Skin epidermis (tissue), 12 donors: Measurements from ENCODE around the gene SH2B3.
A peak's percentile ranks its signal among the peaks of the same experiment; 100 is the strongest.

Experiments
- H3K27ac ChIP-seq, 21 experiments: fragments of 200-600 bp; sonication (generic) in 11 of 21; one replicate each; pipeline ENCODE4 v1.5.0; 2020; ENCODE audit warnings: mild to moderate bottlenecking in 3 of 21, inconsistent platforms in 2 of 21, moderate library complexity in 2 of 21
- H3K4me3 ChIP-seq, 7 experiments: fragments of 200-600 bp; sonication (generic) in 2 of 7; one replicate each; pipeline ENCODE4 v1.5.0; 2020; ENCODE audit warnings: inconsistent platforms in 2 of 7, mild to moderate bottlenecking in 2 of 7, moderate library complexity in 1 of 7

The SH2B3 gene

DNA sequence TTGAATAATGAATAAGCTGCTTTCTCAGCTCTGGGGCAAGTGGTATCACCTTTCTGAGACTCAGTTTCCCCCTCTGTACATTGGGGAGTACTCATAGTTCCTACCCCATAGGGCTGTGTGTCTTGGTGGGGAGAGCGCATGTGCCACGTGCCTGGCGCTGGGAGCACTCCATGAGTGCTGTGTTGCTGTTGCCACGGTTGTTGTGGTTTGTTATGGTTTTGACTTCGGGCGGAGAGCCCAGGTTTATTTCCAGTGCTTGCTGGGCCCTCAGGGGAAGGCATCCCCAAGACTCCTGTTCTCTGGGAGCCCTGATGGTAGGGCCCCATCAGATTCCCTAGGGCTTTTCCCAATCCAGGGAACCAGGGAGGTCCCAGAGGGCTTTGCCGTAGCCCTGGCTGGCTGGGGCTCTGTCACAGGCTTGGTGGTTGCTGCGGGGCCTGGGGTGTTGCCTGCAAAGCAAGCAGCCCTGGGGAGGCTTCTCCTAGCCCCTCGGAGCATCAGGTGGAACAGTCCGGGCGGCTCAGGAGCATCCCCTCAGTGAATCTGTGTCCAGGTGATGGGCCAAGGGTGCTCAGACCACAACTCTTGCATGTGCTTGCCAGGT is 18.6 kb downstream of the SH2B3 start:
- Histone ChIP-seq H3K27ac (no peak overlapping the region), H3K4me3 (no peak overlapping the region)

- Histone ChIP-seq H3K27ac (peak overlapping the region in 7 of 21 experiments; percentile 4 to 66 (median 38)), H3K4me3 (no peak overlapping the region)
Observed at GRCh38 chr12:111424793-111425251, 19.1 kb downstream of the SH2B3 start.

DNA sequence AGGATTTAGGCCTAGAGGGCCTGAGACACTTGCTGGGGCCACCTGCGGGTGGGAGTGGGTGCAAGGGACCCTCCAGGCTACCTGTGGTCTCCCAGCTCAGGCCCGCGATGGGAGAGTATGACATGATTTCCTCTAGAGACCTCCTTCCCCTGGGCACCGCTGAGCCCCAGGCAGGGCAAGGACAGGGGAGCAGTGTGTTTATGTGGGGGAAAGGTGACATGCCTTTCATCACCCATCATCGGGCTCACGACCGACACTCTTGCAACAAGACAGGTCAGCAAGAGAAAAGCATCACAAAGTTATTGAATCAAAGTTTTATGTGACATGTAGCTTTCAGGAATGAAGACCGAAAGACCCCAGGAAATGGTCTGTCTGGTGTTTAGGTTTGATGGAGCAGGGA is 19.9 kb downstream of the SH2B3 start:
- no peak overlapping the region for H3K4me3 ChIP-seq
- H3K27ac ChIP-seq = peak overlapping the region in 10 of 21 experiments; percentile 4 to 66 (median 36)

GRCh38 chr12:111426344-111427185 is 20.8 kb downstream of the SH2B3 start:
- H3K4me3 ChIP-seq = no peak overlapping the region
- H3K27ac ChIP-seq = peak overlapping the region in 9 of 21 experiments; percentile 3 to 66 (median 29)

- H3K27ac ChIP-seq = peak overlapping the region in 17 of 21 experiments; percentile 9 to 88 (median 66)
Observed at GRCh38 chr12:111427417-111428074, 21.8 kb downstream of the SH2B3 start.

GRCh38 chr12:111428081-111428727 is 22.5 kb downstream of the SH2B3 start:
- H3K27ac ChIP-seq = peak overlapping the region in 20 of 21 experiments; percentile 9 to 88 (median 60)
- no peak overlapping the region for H3K4me3 ChIP-seq

More at GRCh38 chr12:111427417-111428074, 21.8 kb downstream of the SH2B3 start:
- H3K4me3 ChIP-seq = no peak overlapping the region

DNA sequence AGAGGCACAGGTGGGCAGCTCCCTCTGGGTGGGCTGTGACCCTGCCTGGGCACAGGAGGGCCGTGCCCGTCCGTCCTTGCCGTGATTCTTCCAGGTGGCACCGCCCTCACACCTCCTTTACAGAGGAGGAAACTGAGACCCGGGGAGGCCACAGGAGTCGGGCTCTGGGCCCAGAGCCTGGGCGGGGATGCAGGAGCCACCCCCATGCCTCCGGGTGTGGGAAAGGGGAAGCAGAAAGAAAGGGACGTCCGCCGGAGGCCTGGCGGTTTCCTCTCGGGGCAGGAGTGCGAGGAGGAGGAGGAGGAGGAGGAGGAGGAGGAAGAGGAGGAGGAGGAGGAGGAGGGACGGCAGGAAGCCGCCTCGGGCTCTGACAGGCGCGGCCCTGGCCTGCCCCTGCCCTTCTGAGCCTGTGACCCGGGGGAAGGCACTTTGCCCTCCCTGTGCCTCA is 23.0 kb downstream of the SH2B3 start:
- Histone ChIP-seq H3K4me3 (no peak overlapping the region), H3K27ac (peak overlapping the region in 20 of 21 experiments; percentile 26 to 88 (median 66))

GRCh38 chr12:111429828-111430432 is 24.2 kb downstream of the SH2B3 start:
- H3K27ac ChIP-seq = peak overlapping the region in 20 of 21 experiments; percentile 8 to 88 (median 72)
- peak overlapping the region in 1 of 7 experiments; percentile 11 for H3K4me3 ChIP-seq

DNA sequence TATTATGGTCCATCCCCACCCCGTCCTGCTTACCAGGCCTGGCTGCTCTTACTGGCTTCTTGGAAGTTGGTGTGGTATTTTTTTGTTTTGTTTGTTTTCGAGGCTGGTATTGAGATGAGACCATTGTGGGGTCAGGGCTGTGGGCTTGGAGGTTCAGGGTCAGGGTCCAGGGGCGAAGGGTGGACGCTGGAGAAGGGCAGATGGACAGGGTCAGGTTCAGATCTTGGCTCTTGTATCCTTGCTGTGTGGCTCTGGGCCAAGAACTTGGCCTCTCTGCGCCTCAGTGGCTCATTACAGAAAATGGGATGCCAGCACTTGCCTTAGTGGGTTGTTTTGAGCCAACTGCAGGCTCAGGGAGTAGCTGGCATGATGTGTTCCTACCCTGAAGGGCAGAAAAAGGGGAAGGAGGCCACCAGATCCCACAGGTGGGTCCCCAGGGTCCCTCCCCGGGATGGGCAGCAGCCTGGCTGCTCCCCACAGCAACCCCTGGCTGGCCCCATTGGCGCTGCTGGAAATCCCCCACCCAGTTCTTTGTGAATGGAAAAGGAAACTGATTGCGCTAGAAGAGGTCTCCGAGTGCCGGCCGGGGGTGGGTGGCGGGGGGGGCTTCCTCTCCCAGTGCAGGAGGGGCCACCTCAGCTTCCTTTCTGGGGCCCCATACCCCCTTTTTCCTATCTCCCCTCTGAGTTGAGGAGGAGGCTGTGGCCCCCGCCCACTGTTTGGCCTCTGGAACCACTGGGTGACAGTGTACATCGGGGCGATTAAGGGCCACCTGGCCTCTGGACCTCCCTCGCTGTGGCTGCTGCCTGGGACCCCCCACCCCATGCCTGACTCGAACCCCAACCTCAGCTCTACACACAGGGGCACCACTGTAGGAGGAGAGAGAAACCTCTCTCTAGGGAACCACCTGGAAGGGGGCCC is 25.0 kb downstream of the SH2B3 start:
- Histone ChIP-seq H3K27ac (peak overlapping the region in 19 of 21 experiments; percentile 15 to 88 (median 72)), H3K4me3 (peak overlapping the region in 1 of 7 experiments; percentile 11)

DNA sequence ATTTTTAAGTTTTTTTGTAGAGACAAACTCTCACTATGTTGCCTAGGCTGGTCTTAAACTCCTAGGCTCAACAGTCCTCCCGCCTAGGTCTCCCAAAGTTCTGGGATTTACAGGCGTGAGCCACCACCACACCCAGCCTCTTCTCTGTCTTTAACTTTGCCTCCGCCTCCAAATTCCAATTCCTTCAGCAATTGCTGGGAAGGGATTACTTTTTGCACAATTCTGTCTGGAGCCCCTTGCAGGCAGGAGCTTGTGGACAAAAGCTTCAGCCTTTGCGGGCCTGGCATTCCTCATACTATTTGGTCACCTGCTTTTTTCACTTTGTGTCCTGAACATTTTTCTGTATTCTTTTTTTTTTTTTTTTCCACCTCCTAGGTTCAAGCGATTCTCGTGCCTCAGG is 26.0 kb downstream of the SH2B3 start:
- H3K27ac ChIP-seq = peak overlapping the region in 9 of 21 experiments; percentile 52 to 87 (median 77)
- no peak overlapping the region for H3K4me3 ChIP-seq

DNA sequence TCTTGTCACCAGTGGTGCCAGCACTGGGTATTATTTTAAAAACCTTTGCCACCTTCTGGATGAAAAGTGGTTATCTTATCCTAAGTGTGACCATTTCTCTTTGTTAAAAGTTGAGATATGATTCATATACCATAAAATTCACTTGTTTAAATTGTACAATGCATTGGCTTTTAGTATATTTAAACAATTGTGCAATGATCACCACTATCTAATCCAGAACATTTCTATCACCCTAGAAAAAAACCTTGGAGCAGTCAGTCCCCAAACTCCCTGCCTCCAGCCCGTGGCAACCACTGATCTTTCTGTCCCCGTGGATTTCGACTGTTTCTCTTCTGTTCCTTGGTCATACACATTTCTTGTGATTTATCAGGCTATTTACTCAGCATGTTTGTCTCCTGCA is 28.3 kb downstream of the SH2B3 start:
- Histone ChIP-seq H3K4me3 (no peak overlapping the region), H3K27ac (peak overlapping the region in 18 of 21 experiments; percentile 22 to 88 (median 76))

DNA sequence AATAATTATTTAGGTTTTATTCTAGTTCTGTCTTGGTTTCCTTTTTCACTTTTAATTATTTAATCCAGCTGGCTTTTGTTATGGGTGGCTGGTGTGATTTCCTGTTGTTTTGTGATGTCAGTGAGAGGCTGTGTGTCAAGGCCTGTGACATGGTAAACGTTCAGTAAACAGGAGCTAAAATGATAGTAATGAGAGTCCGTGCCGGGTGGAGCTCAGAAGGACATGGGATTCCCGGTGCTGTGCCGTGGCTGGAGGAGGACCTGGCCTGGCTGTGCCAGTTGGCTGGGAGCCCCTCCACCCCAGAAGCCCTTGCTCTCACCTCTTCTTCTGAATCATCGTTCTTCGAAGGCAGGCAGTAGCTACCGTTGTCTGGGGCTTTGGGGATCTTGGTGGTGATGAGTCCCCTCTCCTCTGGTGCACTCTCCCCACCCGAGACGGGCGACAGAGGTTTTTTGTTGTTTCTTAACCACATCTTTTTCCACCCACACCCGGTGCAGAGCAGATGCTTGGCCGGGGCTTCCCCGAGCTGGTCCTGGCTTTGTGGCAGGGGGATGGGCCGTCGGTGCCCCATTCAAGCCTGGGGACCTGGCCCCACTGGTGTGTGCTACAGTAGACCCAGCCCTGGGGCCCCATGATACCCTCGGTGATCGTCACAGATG is 29.1 kb downstream of the SH2B3 start:
- peak overlapping the region in 2 of 7 experiments; percentile 9 for H3K4me3 ChIP-seq
- peak overlapping the region in 20 of 21 experiments; percentile 22 to 88 (median 74) for H3K27ac ChIP-seq

DNA sequence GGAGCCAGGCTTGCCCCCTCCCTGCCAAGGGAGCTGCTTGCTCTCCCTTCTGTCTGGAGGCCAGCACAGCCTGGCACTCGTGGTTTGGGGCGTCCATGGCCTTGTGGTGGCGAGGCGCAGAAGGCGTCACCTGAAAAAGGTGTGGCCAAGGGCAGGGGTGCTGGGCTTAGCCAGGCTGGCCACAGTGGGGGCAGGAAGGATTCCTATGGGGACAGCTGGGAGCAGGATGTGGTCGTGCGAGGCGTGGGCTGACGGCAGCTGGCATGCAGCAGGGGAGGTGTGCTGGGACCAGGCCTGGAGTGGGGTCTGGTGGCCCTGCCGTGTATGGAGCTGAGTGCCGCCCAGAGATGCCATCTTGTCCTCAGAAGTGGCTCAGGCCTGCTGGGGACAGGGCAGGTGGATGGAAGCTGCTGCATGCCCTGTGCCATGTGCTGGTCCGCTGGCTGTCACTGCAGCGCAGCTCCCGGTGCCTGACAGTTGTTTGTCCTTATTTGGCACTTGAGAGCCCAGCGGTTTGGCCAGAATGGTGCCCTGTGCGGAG is 30.0 kb downstream of the SH2B3 start:
- H3K4me3 ChIP-seq = no peak overlapping the region
- H3K27ac ChIP-seq = peak overlapping the region in 19 of 21 experiments; percentile 22 to 88 (median 75)

- Histone ChIP-seq H3K27ac (peak overlapping the region in 16 of 21 experiments; percentile 24 to 88 (median 77)), H3K4me3 (no peak overlapping the region)
Observed at GRCh38 chr12:111436266-111436665, 30.5 kb downstream of the SH2B3 start.

- H3K27ac ChIP-seq = peak overlapping the region in 14 of 21 experiments; percentile 12 to 84 (median 64)
- H3K4me3 ChIP-seq = no peak overlapping the region
Observed at GRCh38 chr12:111436811-111437210, 31.1 kb downstream of the SH2B3 start.

- peak overlapping the region in 16 of 21 experiments; percentile 14 to 83 (median 64) for H3K27ac ChIP-seq
Observed at GRCh38 chr12:111437816-111438454, 32.2 kb downstream of the SH2B3 start.

DNA sequence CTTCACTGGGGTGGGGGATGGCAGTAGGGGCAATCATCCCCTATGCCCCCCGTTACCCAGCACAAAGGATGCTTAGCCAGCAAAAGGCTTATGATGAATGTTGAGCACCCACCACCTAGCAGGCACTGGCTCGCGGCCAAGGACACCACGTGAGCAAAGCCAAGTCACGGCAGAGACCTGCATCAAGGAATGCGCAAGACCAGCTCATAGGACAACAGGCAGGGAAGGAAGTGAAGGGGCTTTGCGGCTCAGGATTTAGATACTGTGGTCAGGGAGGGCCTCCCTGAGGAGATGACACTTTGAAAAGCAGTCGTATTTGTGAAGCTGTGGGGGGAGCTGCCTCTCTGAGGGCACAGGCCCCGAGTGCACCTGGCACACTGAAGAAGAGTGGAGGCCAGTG is 32.8 kb downstream of the SH2B3 start:
- Histone ChIP-seq H3K27ac (peak overlapping the region in 14 of 21 experiments; percentile 28 to 83 (median 60)), H3K4me3 (no peak overlapping the region)

More at GRCh38 chr12:111437816-111438454, 32.2 kb downstream of the SH2B3 start:
- H3K4me3 ChIP-seq = no peak overlapping the region
